Epithelial cell of proximal tubule (primary cell): ENCODE measurements around the gene EMSY. TPM values are rescaled to one million over a fixed set of nuclear protein-coding genes. Genes with fewer than 3 reads are reported as not detected.

Experiments
- DNase-seq: peaks from one replicate; pipeline ENCODE4 v3.0.0-alpha.2; 2011; ENCODE audit warnings: low read depth
- H3K4me3 ChIP-seq: 2 replicates; pipeline ENCODE4 v1.5.1; 2011; ENCODE audit warnings: low read depth, mild to moderate bottlenecking, low read length
- CTCF ChIP-seq: conservative IDR thresholded peaks from 2 replicates; pipeline ENCODE4 v1.5.1; 2012; ENCODE audit warnings: low read depth, mild to moderate bottlenecking, low read length
- total RNA-seq: library from RNA; depleted of rRNA; stranded (reverse); fragments of >200 nt; gene quantifications from 2 replicates; pipeline ENCODE4 v1.2.3, GENCODE V29; 2015

The EMSY gene
- total RNA-seq, 1 donor from 2014 or later = 7.8 TPM

GRCh38 chr11:76436020-76436419 lies 8.8 kb upstream of the EMSY start:
- H3K4me3 ChIP-seq = no peak overlapping the region
- DNase-seq = no peak
- TF ChIP-seq CTCF = no peak

GRCh38 chr11:76443268-76443980 lies 1.4 kb upstream of the EMSY start:
- peak overlapping the region; percentile 75 for H3K4me3 ChIP-seq
- no peak for TF ChIP-seq CTCF
- no peak for DNase-seq

- TF ChIP-seq CTCF = no peak
- no peak for DNase-seq
- peak overlapping the region; percentile 75 for H3K4me3 ChIP-seq
These were observed 794 bp upstream of the EMSY start for GRCh38 chr11:76444065-76444383.

- H3K4me3 ChIP-seq = peak overlapping the region; percentile 75
- no peak for DNase-seq
- no peak for TF ChIP-seq CTCF
These were observed 585 bp downstream of the EMSY start for GRCh38 chr11:76445121-76446084.

- H3K4me3 ChIP-seq = no peak overlapping the region
- TF ChIP-seq CTCF = no peak
- no peak for DNase-seq
These were observed 3.7 kb downstream of the EMSY start for GRCh38 chr11:76448506-76448905.

GRCh38 chr11:76453248-76453647 lies 8.4 kb downstream of the EMSY start:
- DNase-seq = no peak
- TF ChIP-seq CTCF = no peak
- H3K4me3 ChIP-seq = no peak overlapping the region
